Activated naive CD4-positive, alpha-beta T cell treated with anti-CD3 and anti-CD28 coated beads, Interleukin-2, amount 50 U/mL, for 16 hours (primary cell): ENCODE measurements around the gene PDXK.

Experiments
- DNase-seq: peaks from one replicate; pipeline ENCODE4 v3.0.0-alpha.2; 2020

The PDXK gene

GRCh38 chr21:43744725-43745124 lies 25.8 kb downstream of the PDXK start:
- DNase-seq: no peak

GRCh38 chr21:43745772-43746517 lies 27.0 kb downstream of the PDXK start:
- no peak for DNase-seq

GRCh38 chr21:43748622-43749021 lies 29.7 kb downstream of the PDXK start:
- no peak for DNase-seq

- DNase-seq: no peak
Measured at GRCh38 chr21:43749651-43750262, 30.8 kb downstream of the PDXK start.

DNA sequence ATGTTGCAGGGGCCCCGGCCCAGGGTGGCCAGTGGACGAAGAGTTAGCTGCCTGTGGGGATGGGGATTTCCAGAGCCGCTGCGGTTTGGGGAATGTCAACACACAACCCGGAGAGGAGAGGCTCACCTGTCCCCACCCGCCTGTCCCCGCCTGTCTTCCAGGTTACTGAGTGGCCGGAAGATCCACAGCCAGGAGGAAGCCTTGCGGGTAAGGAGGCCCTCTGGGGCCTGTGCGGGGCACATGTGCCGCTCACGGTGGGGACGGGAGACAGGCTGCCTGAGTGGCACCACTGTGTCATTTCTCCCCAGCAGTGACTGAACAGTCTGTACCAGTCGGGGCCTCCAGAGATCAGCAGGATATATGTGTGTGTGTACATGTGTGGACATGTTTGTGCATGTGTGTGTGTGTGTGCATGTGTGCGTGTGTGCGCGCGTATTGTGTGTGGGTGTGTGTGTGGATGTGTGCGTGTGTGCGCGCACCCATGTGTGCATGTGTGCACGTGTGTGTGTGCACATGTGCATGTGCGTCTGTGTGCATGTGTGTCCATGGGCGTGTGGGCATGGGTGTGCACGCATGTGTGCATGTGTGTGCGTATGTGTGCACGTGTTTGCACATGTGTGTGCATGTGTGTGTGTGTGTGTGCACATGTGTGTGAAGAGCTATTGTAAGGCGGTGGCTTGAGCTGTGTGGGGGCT lies 31.6 kb downstream of the PDXK start:
- no peak for DNase-seq

- no peak for DNase-seq
Measured at GRCh38 chr21:43751955-43752591, 33.1 kb downstream of the PDXK start.

DNA sequence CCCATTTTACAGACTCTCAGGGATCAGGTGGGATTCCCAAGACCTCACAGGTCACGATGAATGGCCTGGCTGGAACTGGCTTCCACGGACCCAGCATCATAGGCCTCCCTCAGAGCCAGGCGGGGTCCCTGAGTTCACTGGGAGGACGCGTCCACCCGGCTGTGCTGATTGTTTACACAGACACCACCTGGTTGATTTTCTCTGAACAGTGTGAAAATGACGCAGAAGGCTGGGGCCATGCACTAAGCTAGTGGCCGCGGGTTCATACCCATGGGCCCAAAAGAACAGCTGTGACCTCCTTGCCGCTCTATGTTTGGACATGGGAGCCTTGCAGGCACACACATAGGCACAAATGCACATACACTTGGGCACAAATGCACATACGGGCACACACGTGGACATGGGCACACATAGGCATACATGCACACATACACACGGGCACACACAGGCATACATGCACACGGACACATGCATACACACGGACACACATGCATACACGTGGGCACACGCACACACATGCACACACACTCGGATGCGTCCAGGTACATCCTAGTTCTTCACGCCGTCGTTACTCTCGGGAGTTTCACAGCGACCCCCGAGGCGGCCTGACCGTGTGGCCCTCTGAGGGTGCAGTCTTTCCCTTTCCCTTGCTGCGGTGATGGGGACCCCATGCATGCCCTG lies 34.0 kb downstream of the PDXK start:
- DNase-seq: no peak

DNA sequence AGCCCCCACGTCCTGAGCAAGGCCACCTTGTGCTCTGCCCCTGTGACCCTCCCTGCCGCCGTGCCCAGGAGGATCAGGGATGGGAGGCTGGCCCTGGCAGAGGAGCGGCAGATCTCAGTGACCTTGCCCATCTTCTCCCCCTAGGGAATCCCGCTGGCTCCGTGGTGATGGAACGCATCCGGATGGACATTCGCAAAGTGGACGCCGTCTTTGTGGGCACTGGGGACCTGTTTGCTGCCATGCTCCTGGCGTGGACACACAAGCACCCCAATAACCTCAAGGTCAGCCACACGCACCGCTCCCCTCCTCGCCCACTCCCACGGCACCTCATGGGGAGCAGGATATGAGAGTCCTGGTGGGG lies 34.5 kb downstream of the PDXK start:
- no peak for DNase-seq

DNA sequence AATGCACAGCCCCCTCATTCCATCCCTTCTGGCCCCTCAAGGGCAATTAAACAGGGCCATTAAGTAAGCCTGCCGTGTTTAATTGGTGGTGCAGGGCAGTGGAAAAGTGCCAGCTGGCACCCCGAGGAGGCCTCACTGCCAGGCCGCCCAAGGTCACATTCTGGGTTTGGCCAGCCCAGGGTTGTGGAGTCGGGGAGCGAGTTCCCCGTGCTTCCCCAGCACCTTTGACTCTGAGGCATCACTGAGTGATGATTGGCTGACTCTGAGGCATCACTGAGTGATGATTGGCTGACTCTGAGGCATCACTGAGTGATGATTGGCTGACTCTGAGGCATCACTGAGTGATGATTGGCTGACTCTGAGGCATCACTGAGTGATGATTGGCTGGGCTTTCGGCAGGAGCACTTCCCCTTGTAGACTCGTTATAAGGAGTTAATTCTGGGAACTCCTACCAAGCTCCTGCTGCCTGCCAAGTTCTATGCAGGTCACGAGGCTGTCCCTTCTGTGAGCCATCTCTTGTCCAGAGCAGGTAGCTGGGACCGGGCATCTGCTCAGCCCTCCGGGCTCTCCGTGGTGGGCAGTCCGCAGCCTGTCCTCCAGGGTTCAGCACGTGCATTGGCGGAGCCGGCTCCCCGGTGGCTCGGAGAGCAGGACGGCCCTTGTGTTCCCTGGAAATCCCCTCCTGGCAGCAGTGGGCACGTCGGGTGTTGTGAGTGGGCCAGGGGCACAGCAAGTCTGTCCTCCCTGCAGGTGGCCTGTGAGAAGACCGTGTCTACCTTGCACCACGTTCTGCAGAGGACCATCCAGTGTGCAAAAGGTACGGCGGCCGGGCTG lies 36.2 kb downstream of the PDXK start:
- DNase-seq: no peak

- no peak for DNase-seq
Measured at GRCh38 chr21:43755820-43756594, 37.1 kb downstream of the PDXK start.

GRCh38 chr21:43757601-43758000 lies 38.7 kb downstream of the PDXK start:
- DNase-seq: no peak

GRCh38 chr21:43758111-43758641 lies 39.2 kb downstream of the PDXK start:
- DNase-seq: no peak

DNA sequence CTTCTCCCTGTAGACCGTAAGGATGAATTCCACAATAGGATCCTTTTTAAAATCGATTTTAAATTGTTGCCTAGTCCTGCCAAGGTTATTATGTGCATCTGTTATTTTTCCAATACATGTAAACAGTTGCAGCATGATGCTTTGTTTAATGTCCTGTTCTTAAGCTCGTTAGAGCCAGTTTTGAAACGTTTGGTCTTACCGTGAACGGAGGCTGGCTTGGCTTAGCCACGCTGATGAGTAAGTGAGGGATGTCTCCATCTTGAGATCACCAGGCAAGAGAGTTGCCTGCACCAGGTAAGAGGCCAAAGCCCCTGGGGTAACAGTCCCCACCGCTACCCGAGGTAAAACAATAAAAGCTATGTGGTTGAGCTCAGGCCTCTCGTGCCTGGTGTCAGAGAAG lies 39.9 kb downstream of the PDXK start:
- no peak for DNase-seq

GRCh38 chr21:43759651-43760050 lies 40.7 kb downstream of the PDXK start:
- no peak for DNase-seq

DNA sequence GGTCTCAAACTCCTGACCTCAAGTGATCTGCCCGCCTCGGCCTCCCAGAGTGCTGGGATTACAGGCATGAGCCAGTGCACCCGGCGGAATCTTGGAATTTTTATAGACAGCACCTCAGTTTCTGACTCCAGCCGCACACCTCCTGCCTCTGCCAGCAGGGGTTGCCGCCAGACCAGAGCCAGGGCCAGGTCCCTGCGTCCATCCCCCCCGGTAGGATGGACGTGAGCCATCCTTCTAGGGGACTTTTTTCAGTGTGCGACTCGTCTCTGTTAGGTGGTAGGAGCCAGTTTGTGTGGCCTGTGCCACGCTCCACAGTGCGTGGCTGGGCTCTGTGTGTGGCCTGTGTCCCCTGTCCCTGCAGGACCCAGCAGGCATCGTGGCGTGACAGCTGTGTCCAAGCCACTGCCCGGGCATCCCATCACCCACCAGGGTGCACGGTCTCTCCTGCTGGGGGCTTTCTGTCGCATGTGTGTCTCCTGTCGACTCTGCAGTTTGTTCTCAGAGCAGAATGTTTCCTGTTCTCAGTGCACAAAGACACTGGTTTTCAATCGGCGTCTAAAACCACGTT lies 41.5 kb downstream of the PDXK start:
- DNase-seq: no peak

GRCh38 chr21:43761886-43762285 lies 43.0 kb downstream of the PDXK start:
- DNase-seq: no peak

DNA sequence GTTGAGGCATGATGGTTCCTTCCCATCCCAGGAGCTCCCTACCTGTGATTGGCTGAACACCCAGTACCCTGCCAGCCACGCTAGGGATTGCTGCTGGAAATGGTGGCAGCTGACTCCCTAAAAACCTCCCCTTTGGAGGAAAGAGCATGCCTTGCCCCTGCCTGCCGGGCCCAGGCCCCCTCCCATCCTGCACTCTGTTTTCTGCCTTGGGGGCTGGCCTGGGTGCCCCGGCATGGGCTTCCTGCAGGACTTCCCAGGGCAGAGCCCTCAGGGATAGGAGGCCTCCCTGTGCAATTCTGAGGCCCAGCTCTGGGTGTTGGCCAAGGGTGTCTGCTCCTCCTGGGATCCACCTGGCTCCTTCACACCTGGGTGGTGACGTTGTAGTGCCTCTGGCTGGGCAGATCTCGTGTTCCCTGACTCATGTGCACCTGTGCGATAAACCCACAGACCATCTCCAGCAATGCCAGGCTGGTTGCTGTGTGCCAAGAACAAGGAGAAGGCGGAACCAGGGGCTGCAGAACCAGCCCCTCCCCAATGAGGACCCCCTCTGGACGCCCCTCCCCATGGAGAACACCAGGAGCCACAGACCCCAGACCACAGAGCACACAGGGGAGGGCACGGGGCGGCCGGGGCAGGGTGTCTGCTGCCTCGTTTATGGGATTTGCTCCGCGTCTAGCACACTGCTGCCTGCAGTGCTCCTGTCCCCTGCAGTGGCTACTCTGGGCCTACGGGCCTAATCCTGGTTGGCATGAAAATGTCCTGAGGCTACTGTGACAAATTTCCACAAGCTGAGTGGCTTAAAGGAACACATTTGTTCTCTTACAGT lies 43.6 kb downstream of the PDXK start:
- no peak for DNase-seq

DNA sequence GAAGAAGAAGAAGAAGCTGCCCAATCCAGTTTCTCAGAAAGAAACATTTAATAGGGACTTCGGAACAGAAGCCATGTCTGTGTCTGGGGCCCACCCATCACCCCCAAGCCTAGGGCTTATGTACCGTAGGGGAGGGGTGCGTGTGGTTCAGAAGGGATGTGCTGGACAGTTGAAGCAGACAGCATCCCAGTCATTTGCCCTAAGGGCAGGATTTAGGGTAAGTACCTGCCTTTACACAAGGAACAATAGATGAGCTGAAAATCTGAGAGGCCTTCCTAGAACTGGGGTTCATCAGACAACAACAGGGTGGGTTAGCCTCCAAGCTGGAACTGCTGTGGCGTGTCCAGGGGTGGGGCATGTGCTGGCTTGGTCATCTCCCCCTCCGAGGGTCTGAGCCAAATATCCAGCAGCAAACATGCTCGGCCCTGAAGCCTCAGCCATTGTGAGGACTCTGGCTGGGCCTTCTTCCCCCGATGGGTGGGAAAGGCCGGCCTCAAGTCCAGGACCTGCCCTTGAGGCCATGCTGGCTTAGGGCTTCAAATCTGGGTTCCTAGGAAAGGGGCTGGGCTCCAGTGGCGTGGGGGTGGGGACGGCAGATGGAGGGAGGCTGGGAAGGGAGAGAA lies 45.1 kb downstream of the PDXK start:
- no peak for DNase-seq
